HG02798 (cell line): ENCODE measurements around the gene RALGPS2.

ENCODE experiments used
- ATAC-seq: cut with Tn5 transposase; IDR thresholded peaks from one replicate; pipeline ENCODE4 v1.9.1; 2021; ENCODE audit warnings: mild to moderate bottlenecking; ENCODE audit not compliant: unreplicated experiment, poor library complexity

Gene RALGPS2

GRCh38 chr1:178724728-178725465 is at the start of gene RALGPS2:
Gene RALGPS2, plus strand, starts transcription at chr1:178725244. Its CDS starts 51,521 bp downstream, at chr1:178776765.
- ATAC-seq, result peak; percentile 72

GRCh38 chr1:178679237-178679636 is 45.8 kb upstream of the RALGPS2 start:
- no peak for ATAC-seq

GRCh38 chr1:178682429-178682828 is 42.6 kb upstream of the RALGPS2 start:
- ATAC-seq, result no peak

- ATAC-seq, result no peak
These were observed 42.2 kb upstream of the RALGPS2 start for GRCh38 chr1:178682886-178683285.

- ATAC-seq, result no peak
These were observed 41.8 kb upstream of the RALGPS2 start for GRCh38 chr1:178683291-178683690.

GRCh38 chr1:178684111-178684510 is 40.9 kb upstream of the RALGPS2 start:
- no peak for ATAC-seq

GRCh38 chr1:178684542-178685000 is 40.5 kb upstream of the RALGPS2 start:
- peak; percentile 81 for ATAC-seq

- ATAC-seq, result no peak
These were observed 38.6 kb upstream of the RALGPS2 start for GRCh38 chr1:178686407-178686806.

- no peak for ATAC-seq
These were observed 36.8 kb upstream of the RALGPS2 start for GRCh38 chr1:178688244-178688643.

- ATAC-seq, result no peak
These were observed 35.3 kb upstream of the RALGPS2 start for GRCh38 chr1:178689769-178690168.

GRCh38 chr1:178690496-178690895 is 34.5 kb upstream of the RALGPS2 start:
- ATAC-seq, result no peak

GRCh38 chr1:178692564-178693327 is 32.3 kb upstream of the RALGPS2 start:
- ATAC-seq, result no peak

GRCh38 chr1:178693366-178693765 is 31.7 kb upstream of the RALGPS2 start:
- ATAC-seq, result no peak

GRCh38 chr1:178694923-178695525 is 30.0 kb upstream of the RALGPS2 start:
- no peak for ATAC-seq

- no peak for ATAC-seq
These were observed 22.9 kb upstream of the RALGPS2 start for GRCh38 chr1:178702146-178702545.

GRCh38 chr1:178704833-178705232 is 20.2 kb upstream of the RALGPS2 start:
- no peak for ATAC-seq

- ATAC-seq, result no peak
These were observed 18.6 kb upstream of the RALGPS2 start for GRCh38 chr1:178706432-178706831.

GRCh38 chr1:178713259-178713658 is 11.8 kb upstream of the RALGPS2 start:
- ATAC-seq, result no peak

- no peak for ATAC-seq
These were observed 10.6 kb upstream of the RALGPS2 start for GRCh38 chr1:178714453-178714852.

GRCh38 chr1:178716111-178716510 is 8.9 kb upstream of the RALGPS2 start:
- no peak for ATAC-seq

GRCh38 chr1:178718520-178718919 is 6.5 kb upstream of the RALGPS2 start:
- ATAC-seq, result no peak
